K562 (cell line): ENCODE measurements around the gene ZNF432. TPM values are rescaled to one million over a fixed set of nuclear protein-coding genes. Genes with fewer than 3 reads are reported as not detected.

Experiments
- CCAR2 ChIP-seq: fragments of 200-400 bp; formaldehyde crosslinking; IDR thresholded peaks from 2 replicates; pipeline ENCODE4 v1.6.1; 2017; ENCODE audit warnings: mild to moderate bottlenecking, low read depth, low read length
- CXXC5 ChIP-seq: fragments of 250-450 bp; sonication (Bioruptor Pico); IDR thresholded peaks from 2 replicates; pipeline ENCODE4 v1.8.0; 2022; ENCODE audit warnings: inconsistent platforms, mild to moderate bottlenecking, moderate library complexity
- FOXP1 ChIP-seq: sonication (generic); formaldehyde crosslinking; IDR thresholded peaks from 2 replicates; pipeline ENCODE4 v1.8.0; 2022; ENCODE audit warnings: mild to moderate bottlenecking, missing genetic modification reagents
- HSF4 ChIP-seq: fragments of 250-450 bp; sonication (Bioruptor Pico); IDR thresholded peaks from 2 replicates; pipeline ENCODE4 v2.1.2; 2022; ENCODE audit warnings: mild to moderate bottlenecking, moderate library complexity, borderline replicate concordance
- KHSRP ChIP-seq: fragments of 450-650 bp; IDR thresholded peaks from 2 replicates; pipeline ENCODE4 v1.6.1; 2017
- MTA1 ChIP-seq: fragments of 450-650 bp; IDR thresholded peaks from 2 replicates; pipeline ENCODE4 v1.6.1; 2017; ENCODE audit warnings: borderline replicate concordance
- NUFIP1 ChIP-seq: fragments of 450-650 bp; IDR thresholded peaks from 2 replicates; pipeline ENCODE4 v1.6.1; 2018; ENCODE audit not compliant: partially characterized antibody
- PHF20 ChIP-seq: fragments of 450-650 bp; IDR thresholded peaks from 2 replicates; pipeline ENCODE4 v1.6.1; 2018; ENCODE audit not compliant: partially characterized antibody
- RBM15 ChIP-seq: fragments of 200-400 bp; formaldehyde crosslinking; IDR thresholded peaks from 2 replicates; pipeline ENCODE4 v1.6.1; 2018; ENCODE audit warnings: mild to moderate bottlenecking, low read length, moderate library complexity; ENCODE audit not compliant: insufficient read depth
- SAP30 ChIP-seq: fragments of 200-600 bp; sonication (generic); IDR thresholded peaks from 2 replicates; pipeline ENCODE4 v1.6.1; 2012; ENCODE audit warnings: borderline replicate concordance, low read depth, mild to moderate bottlenecking, moderate library complexity, low read length, control low read depth, inconsistent platforms; ENCODE audit not compliant: insufficient read depth, poor library complexity, severe bottlenecking
- STAT5B ChIP-seq: fragments of 250-450 bp; sonication (Bioruptor Pico); IDR thresholded peaks from 2 replicates; pipeline ENCODE4 v1.8.0; 2021; ENCODE audit warnings: mild to moderate bottlenecking, inconsistent platforms
- ZBED1 ChIP-seq: IDR thresholded peaks from 2 replicates; pipeline ENCODE4 v1.6.1; 2014
- ZNF41 ChIP-seq: fragments of 250-450 bp; sonication (Bioruptor Pico); conservative IDR thresholded peaks from 2 replicates; pipeline ENCODE4 v1.4.0; 2020; ENCODE audit warnings: mild to moderate bottlenecking
- polyA plus RNA-seq, 8 experiments: library from polyadenylated mRNA; depleted of rRNA in 4 of 8; stranded (reverse) in 5 of 8; unstranded in 3 of 8; fragments of >200 nt; fragmentation: Nextera tagmentation in 2 of 8; fragmentation: Illumina TruSeq in 1 of 8; extraction: Ambion mirVana in 2 of 8; extraction: Trizol in 1 of 8; gene quantifications; 2 replicates each; pipeline versions ENCODE4 v1.2.1 to v1.2.3, GENCODE V29; 2011 to 2014; ENCODE audit warnings: inconsistent platforms in 1 of 8, missing spikeins in 1 of 8
- total RNA-seq, 7 experiments: library from RNA; depleted of rRNA in 6 of 7; stranded (reverse); fragments of >200 nt in 6 of 7; fragmentation: Illumina TruSeq in 2 of 7; extraction: Trizol in 2 of 7; gene quantifications; 2 replicates each; pipeline versions ENCODE4 v1.2.1 to v1.2.3, GENCODE V29; 2011 to 2021; ENCODE audit warnings: low replicate concordance in 1 of 7
- TF ChIP-seq, protein P1 (sequence below): fragments of 250-450 bp; sonication (Bioruptor Pico); IDR thresholded peaks from 2 replicates; pipeline ENCODE4 v1.5.0; 2021; ENCODE audit warnings: mild to moderate bottlenecking, borderline replicate concordance
- TF ChIP-seq, protein P2 (sequence below), 2 experiments: fragments of 450-650 bp; conservative IDR thresholded peaks; 2 replicates each; pipeline ENCODE4 v1.6.1; 2017; ENCODE audit warnings: mild to moderate bottlenecking in 2 of 2, moderate library complexity in 2 of 2
- TF ChIP-seq, protein P3 (sequence below): fragments of 250-450 bp; sonication (Bioruptor Pico); IDR thresholded peaks from 2 replicates; pipeline ENCODE4 v1.5.0; 2020; ENCODE audit warnings: mild to moderate bottlenecking, borderline replicate concordance
- TF ChIP-seq, protein P4 (sequence below): fragments of 250-450 bp; sonication (Bioruptor Pico); IDR thresholded peaks from 2 replicates; pipeline ENCODE4 v1.9.0; 2021; ENCODE audit warnings: mild to moderate bottlenecking, inconsistent platforms

ZNF432 gene
- total and polyA plus RNA-seq, 9 of the 15 experiments (the other 6 are each of a cell fraction or from before 2014, with no cell fraction given), result 2.6 to 6.8 (median 4.0) TPM

DNA sequence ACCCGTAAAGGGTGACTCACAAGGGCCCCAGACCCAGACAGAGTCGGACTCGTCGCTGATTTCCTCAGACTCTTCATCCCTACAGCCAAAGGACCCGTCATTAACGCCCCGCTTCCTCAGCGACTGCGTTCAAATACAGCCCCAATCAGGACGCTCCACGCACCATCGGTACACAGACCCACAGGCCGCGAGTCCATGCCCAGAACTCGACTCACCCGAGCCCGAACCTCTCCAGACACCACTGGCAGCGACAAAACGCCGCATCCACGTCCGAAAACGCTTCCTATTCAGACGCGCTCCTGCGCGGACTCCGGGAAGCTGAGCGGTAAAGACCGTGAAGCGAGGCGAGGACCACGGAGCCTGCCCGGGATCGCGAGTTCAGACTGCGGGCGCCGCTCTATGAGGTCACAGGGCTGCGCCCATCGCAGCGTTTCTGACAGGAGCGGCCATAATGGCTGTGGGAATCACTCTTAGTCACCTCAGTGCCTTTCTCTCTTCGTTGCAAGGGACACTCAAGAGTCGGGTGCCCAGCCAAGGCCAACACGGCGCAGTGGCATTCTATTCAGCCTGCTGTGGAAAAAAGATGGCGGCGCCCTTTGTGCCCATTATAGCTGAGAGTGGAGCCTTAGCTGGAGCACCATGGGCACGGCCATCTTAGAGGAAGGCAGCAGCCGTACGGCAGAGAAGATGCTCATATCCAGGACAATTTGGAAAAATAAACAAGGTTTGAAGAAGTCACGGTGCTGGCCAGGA is 20.4 kb downstream of the ZNF432 start, which contains the start of gene ZNF614 (continued):
- TF ChIP-seq RBM15, result no peak
- TF ChIP-seq, protein P1, sequence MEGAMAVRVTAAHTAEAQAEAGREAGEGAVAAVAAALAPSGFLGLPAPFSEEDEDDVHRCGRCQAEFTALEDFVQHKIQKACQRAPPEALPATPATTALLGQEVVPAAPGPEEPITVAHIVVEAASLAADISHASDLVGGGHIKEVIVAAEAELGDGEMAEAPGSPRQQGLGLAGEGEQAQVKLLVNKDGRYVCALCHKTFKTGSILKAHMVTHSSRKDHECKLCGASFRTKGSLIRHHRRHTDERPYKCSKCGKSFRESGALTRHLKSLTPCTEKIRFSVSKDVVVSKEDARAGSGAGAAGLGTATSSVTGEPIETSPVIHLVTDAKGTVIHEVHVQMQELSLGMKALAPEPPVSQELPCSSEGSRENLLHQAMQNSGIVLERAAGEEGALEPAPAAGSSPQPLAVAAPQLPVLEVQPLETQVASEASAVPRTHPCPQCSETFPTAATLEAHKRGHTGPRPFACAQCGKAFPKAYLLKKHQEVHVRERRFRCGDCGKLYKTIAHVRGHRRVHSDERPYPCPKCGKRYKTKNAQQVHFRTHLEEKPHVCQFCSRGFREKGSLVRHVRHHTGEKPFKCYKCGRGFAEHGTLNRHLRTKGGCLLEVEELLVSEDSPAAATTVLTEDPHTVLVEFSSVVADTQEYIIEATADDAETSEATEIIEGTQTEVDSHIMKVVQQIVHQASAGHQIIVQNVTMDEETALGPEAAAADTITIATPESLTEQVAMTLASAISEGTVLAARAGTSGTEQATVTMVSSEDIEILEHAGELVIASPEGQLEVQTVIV (CRISPR knock-in tag), result no peak; the same call in 1 of the 2 replicates
- TF ChIP-seq KHSRP, result peak; percentile 77; the same call in 1 of the 2 replicates
- TF ChIP-seq, protein P2, sequence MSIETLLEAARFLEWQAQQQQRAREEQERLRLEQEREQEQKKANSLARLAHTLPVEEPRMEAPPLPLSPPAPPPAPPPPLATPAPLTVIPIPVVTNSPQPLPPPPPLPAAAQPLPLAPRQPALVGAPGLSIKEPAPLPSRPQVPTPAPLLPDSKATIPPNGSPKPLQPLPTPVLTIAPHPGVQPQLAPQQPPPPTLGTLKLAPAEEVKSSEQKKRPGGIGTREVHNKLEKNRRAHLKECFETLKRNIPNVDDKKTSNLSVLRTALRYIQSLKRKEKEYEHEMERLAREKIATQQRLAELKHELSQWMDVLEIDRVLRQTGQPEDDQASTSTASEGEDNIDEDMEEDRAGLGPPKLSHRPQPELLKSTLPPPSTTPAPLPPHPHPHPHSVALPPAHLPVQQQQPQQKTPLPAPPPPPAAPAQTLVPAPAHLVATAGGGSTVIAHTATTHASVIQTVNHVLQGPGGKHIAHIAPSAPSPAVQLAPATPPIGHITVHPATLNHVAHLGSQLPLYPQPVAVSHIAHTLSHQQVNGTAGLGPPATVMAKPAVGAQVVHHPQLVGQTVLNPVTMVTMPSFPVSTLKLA (conservative IDR thresholded peaks at IDR 0.05), result peak; percentile 74 to 87
- no peak for TF ChIP-seq HSF4
- TF ChIP-seq MTA1, result peak; percentile 100
- TF ChIP-seq PHF20, result peak; percentile 89
- TF ChIP-seq SAP30, result peak; percentile 84
- no peak for TF ChIP-seq ZBED1
- TF ChIP-seq ZNF41 (CRISPR knock-in tag), result no peak
- no peak for TF ChIP-seq NUFIP1
- TF ChIP-seq, protein P3, sequence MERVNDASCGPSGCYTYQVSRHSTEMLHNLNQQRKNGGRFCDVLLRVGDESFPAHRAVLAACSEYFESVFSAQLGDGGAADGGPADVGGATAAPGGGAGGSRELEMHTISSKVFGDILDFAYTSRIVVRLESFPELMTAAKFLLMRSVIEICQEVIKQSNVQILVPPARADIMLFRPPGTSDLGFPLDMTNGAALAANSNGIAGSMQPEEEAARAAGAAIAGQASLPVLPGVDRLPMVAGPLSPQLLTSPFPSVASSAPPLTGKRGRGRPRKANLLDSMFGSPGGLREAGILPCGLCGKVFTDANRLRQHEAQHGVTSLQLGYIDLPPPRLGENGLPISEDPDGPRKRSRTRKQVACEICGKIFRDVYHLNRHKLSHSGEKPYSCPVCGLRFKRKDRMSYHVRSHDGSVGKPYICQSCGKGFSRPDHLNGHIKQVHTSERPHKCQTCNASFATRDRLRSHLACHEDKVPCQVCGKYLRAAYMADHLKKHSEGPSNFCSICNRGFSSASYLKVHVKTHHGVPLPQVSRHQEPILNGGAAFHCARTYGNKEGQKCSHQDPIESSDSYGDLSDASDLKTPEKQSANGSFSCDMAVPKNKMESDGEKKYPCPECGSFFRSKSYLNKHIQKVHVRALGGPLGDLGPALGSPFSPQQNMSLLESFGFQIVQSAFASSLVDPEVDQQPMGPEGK (CRISPR knock-in tag), result peak; percentile 30; the same call in 1 of the 2 replicates
- TF ChIP-seq FOXP1 (CRISPR knock-in tag), result no peak
- no peak for TF ChIP-seq CCAR2
- TF ChIP-seq STAT5B (CRISPR knock-in tag), result no peak
- peak; percentile 90 for TF ChIP-seq CXXC5 (CRISPR knock-in tag)
- TF ChIP-seq, protein P4, sequence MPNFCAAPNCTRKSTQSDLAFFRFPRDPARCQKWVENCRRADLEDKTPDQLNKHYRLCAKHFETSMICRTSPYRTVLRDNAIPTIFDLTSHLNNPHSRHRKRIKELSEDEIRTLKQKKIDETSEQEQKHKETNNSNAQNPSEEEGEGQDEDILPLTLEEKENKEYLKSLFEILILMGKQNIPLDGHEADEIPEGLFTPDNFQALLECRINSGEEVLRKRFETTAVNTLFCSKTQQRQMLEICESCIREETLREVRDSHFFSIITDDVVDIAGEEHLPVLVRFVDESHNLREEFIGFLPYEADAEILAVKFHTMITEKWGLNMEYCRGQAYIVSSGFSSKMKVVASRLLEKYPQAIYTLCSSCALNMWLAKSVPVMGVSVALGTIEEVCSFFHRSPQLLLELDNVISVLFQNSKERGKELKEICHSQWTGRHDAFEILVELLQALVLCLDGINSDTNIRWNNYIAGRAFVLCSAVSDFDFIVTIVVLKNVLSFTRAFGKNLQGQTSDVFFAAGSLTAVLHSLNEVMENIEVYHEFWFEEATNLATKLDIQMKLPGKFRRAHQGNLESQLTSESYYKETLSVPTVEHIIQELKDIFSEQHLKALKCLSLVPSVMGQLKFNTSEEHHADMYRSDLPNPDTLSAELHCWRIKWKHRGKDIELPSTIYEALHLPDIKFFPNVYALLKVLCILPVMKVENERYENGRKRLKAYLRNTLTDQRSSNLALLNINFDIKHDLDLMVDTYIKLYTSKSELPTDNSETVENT, result no peak
